CD8-positive, alpha-beta memory T cell (primary cell): Measurements from ENCODE around the gene GPBP1. TPM values are rescaled to one million over a fixed set of nuclear protein-coding genes. Genes with fewer than 3 reads are reported as not detected.
"Not testable (repeated sequence)": the region's sequence is repeated elsewhere in the genome, so short reads cannot be mapped to it uniquely, and the experiment has no call there.

Experiments used
- CTCF ChIA-PET: fragments of 350-600 bp; sonication (Branson Sonifier 250); formaldehyde crosslinking; loops from one replicate; lab custom pipeline; 2021; ENCODE audit warnings: antibody characterized with exemption; lab: Charles Lee
- POLR2A ChIA-PET: fragments of 350-600 bp; sonication (Branson Sonifier 250); formaldehyde crosslinking; loops from one replicate; lab custom pipeline; 2021; ENCODE audit warnings: antibody characterized with exemption; lab: Charles Lee
- DNase-seq, 5 donors: peaks; one replicate each; pipeline versions ENCODE4 v3.0.0 to v3.0.0-alpha.2; 2020 to 2022; ENCODE audit warnings: mixed read lengths in 1 of 5
- H3K27ac ChIP-seq: one replicate; pipeline ENCODE4 v1.7.0; 2013; ENCODE audit warnings: low read depth, mild to moderate bottlenecking, low read length, moderate library complexity
- H3K27me3 ChIP-seq: 2 replicates; pipeline ENCODE4 v1.7.0; 2013; ENCODE audit warnings: low read length, mild to moderate bottlenecking; ENCODE audit not compliant: insufficient read depth, poor library complexity, severe bottlenecking
- H3K36me3 ChIP-seq: 2 replicates; pipeline ENCODE4 v1.7.0; 2013; ENCODE audit warnings: mild to moderate bottlenecking, low read length, moderate library complexity; ENCODE audit not compliant: insufficient read depth
- H3K4me1 ChIP-seq: 2 replicates; pipeline ENCODE4 v1.7.0; 2013; ENCODE audit warnings: mild to moderate bottlenecking, low read length, moderate library complexity; ENCODE audit not compliant: insufficient read depth
- H3K4me3 ChIP-seq: 2 replicates; pipeline ENCODE4 v1.7.0; 2013; ENCODE audit warnings: mild to moderate bottlenecking, low read length
- H3K9me3 ChIP-seq: 2 replicates; pipeline ENCODE4 v1.7.0; 2013; ENCODE audit warnings: mild to moderate bottlenecking, low read length
- H3K27ac Mint-ChIP-seq, 8 donors: one replicate each; pipeline ENCODE4 v1.8.0; 2020 to 2021; ENCODE audit warnings: mixed read lengths in 8 of 8, mild to moderate bottlenecking in 6 of 8, inconsistent platforms in 3 of 8, moderate library complexity in 3 of 8
- H3K27me3 Mint-ChIP-seq, 2 donors: one replicate each; pipeline ENCODE4 v1.8.0; 2020 to 2021; ENCODE audit warnings: mixed read lengths in 2 of 2, mild to moderate bottlenecking in 1 of 2, moderate library complexity in 1 of 2
- H3K36me3 Mint-ChIP-seq, 3 donors: one replicate each; pipeline ENCODE4 v1.8.0; 2020 to 2021; ENCODE audit warnings: mixed read lengths in 3 of 3, inconsistent platforms in 1 of 3, mild to moderate bottlenecking in 1 of 3
- H3K4me1 Mint-ChIP-seq, 3 donors: one replicate each; pipeline ENCODE4 v1.8.0; 2020 to 2021; ENCODE audit warnings: mixed read lengths in 3 of 3, inconsistent platforms in 1 of 3, mild to moderate bottlenecking in 1 of 3
- H3K4me3 Mint-ChIP-seq, 7 donors: one replicate each; pipeline ENCODE4 v1.8.0; 2020 to 2021; ENCODE audit warnings: mixed read lengths in 7 of 7, mild to moderate bottlenecking in 6 of 7, moderate library complexity in 4 of 7, inconsistent platforms in 2 of 7
- H3K9me3 Mint-ChIP-seq, 5 donors: one replicate each; pipeline ENCODE4 v1.8.0; 2020 to 2022; ENCODE audit warnings: mixed read lengths in 5 of 5, mild to moderate bottlenecking in 3 of 5, moderate library complexity in 2 of 5, inconsistent platforms in 1 of 5
- polyA plus RNA-seq: library from polyadenylated mRNA; unstranded; fragments of 300-500 nt; fragmentation: Illumina TruSeq; gene quantifications from one replicate; pipeline ENCODE4 v1.2.3, GENCODE V29; 2021
- total RNA-seq, 2 experiments: library from RNA; stranded (reverse); gene quantifications; one replicate each; pipeline ENCODE4 v1.2.3, GENCODE V29; 2021

Gene GPBP1
- total and polyA plus RNA-seq, 3 experiments from 2014 or later: 77.7 to 101 (median 81.9) TPM

GRCh38 chr5:57178238-57178637 is 4.4 kb downstream of the GPBP1 start:
- CTCF ChIA-PET, DNase-seq, H3K27me3 Mint-ChIP-seq, H3K9me3 Mint-ChIP-seq, H3K9me3 ChIP-seq, H3K27ac ChIP-seq, H3K36me3 ChIP-seq, H3K27me3 ChIP-seq, POLR2A ChIA-PET: not testable (repeated sequence)
- H3K27ac Mint-ChIP-seq: peak overlapping the region; percentile 24 to 95 (median 84)
- peak overlapping the region; percentile 91 to 100 (median 98) for H3K4me3 Mint-ChIP-seq
- H3K4me1 Mint-ChIP-seq: peaks cover 62 to 78% (median 77%) of the 10 kb centered on the region in 3 donors
- H3K4me1 ChIP-seq: peaks cover 58% of the 10 kb centered on the region
- peak overlapping the region; percentile 95 for H3K4me3 ChIP-seq
- peaks cover 0 to 69% (median 14%) of the 10 kb centered on the region in 3 donors for H3K36me3 Mint-ChIP-seq

- Mint-ChIP-seq H3K9me3 (no peaks in the 10 kb centered on the region), H3K4me1 (peaks cover 73 to 91% (median 88%) of the 10 kb centered on the region in 3 donors), H3K27me3 (no peaks in the 10 kb centered on the region), H3K36me3 (peaks cover 0 to 72% (median 18%) of the 10 kb centered on the region in 3 donors), H3K4me3 (peak overlapping the region; percentile 86 to 100 (median 98)), H3K27ac (peak overlapping the region; percentile 43 to 97 (median 89))
- Histone ChIP-seq H3K4me1 (peaks cover 71% of the 10 kb centered on the region), H3K9me3 (no peaks in the 10 kb centered on the region), H3K27me3 (no peaks in the 10 kb centered on the region), H3K36me3 (peaks cover 7% of the 10 kb centered on the region), H3K4me3 (peak overlapping the region; percentile 95), H3K27ac (peak overlapping the region; percentile 45)
- no peak for DNase-seq
- ChIA-PET POLR2A (interaction anchor here (0.8 kb wide), 1 partner anchor 9 kb away, joined by 3 read pairs; no protein-coding TSS in a partner anchor), CTCF (interaction anchor here (0.8 kb wide), 1 partner anchor 42 kb away, joined by 3 read pairs; no protein-coding TSS in a partner anchor)
These were observed 5.7 kb downstream of the GPBP1 start for GRCh38 chr5:57179262-57180200.

DNA sequence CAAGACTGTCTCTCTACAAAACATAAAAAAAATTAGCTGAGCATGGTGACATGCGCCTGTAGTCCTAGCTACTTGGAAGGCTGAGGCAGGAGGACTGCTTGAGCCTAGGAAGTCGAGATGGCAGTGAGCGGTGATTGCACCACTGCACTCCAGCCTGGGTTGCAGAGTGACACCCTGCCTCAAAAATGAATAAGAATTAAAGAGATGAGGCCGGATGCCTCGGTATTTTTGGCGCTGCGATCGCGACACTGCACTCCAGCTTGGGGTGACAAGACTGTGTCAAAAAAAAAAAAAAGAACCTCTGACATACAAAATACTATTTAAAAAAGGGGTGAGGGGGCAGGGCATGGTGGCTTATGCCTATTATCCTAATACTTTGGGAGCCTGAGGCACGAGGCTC is 7.3 kb downstream of the GPBP1 start:
- H3K4me3 ChIP-seq: no peak overlapping the region
- peaks cover 10% of the 10 kb centered on the region for H3K36me3 ChIP-seq
- H3K27ac ChIP-seq: no peak overlapping the region
- no peaks in the 10 kb centered on the region for H3K9me3 ChIP-seq
- H3K4me3 Mint-ChIP-seq: peak overlapping the region; percentile 84 to 100 (median 96)
- no peaks in the 10 kb centered on the region for H3K27me3 Mint-ChIP-seq
- H3K36me3 Mint-ChIP-seq: peaks cover 0 to 69% (median 18%) of the 10 kb centered on the region in 3 donors
- no peaks in the 10 kb centered on the region for H3K27me3 ChIP-seq
- peak in 1 of 5 donors; percentile 26 for DNase-seq
- ChIA-PET CTCF (interaction anchor here (0.9 to 1.1 kb wide), 2 partner anchors 10 to 38 kb away, joined by 3 read pairs; no protein-coding TSS in a partner anchor), POLR2A (no interaction called here)
- peak overlapping the region; percentile 54 to 96 (median 90) for H3K27ac Mint-ChIP-seq
- H3K4me1 Mint-ChIP-seq: peaks cover 72 to 92% (median 92%) of the 10 kb centered on the region in 3 donors
- H3K4me1 ChIP-seq: peaks cover 78% of the 10 kb centered on the region
- H3K9me3 Mint-ChIP-seq: no peaks in the 10 kb centered on the region

DNA sequence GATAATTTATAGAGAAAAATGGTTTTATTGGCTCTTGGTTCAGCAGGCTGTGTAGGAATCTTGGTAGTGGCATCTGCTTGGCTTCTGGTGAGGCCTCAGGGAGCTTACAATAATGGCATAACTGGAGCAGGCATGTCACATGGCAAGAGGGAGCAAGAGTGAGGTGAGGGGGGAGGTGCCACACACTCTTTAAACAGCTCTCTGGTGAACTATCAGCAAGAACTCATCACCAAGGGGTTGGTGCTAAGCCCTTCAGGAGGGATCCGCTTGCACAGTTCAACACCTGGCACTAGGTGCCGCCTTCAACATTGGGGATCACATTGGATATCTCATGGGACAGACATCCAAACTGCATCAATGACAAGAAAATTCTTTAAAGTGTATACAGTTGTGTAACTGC is 10.5 kb downstream of the GPBP1 start:
- Mint-ChIP-seq H3K27me3 (peaks cover 0 to 2% of the 10 kb centered on the region in 2 donors), H3K36me3 (peaks cover 0 to 62% (median 11%) of the 10 kb centered on the region in 3 donors), H3K9me3 (no peaks in the 10 kb centered on the region), H3K27ac (peak overlapping the region in 6 of 8 donors; percentile 16 to 85 (median 22)), H3K4me1 (peaks cover 80 to 94% (median 90%) of the 10 kb centered on the region in 3 donors), H3K4me3 (peak overlapping the region; percentile 14 to 73 (median 53))
- ChIA-PET CTCF (no interaction called here), POLR2A (no interaction called here)
- Histone ChIP-seq H3K4me1 (peaks cover 94% of the 10 kb centered on the region), H3K27me3 (no peaks in the 10 kb centered on the region), H3K9me3 (no peaks in the 10 kb centered on the region), H3K36me3 (peaks cover 10% of the 10 kb centered on the region), H3K4me3 (no peak overlapping the region), H3K27ac (no peak overlapping the region)
- no peak for DNase-seq

- ChIA-PET CTCF (no interaction called here), POLR2A (no interaction called here)
- no peaks in the 10 kb centered on the region for H3K27me3 ChIP-seq
- Mint-ChIP-seq H3K9me3 (no peaks in the 10 kb centered on the region), H3K36me3 (peaks cover 0 to 60% (median 7%) of the 10 kb centered on the region in 3 donors), H3K4me1 (peaks cover 81 to 94% (median 90%) of the 10 kb centered on the region in 3 donors), H3K27ac (peak overlapping the region in 2 of 8 donors; percentile 12 to 68), H3K27me3 (peaks cover 0 to 2% of the 10 kb centered on the region in 2 donors), H3K4me3 (peak overlapping the region; percentile 14 to 71 (median 62))
- H3K4me3 ChIP-seq: no peak overlapping the region
- peaks cover 94% of the 10 kb centered on the region for H3K4me1 ChIP-seq
- H3K9me3 ChIP-seq: no peaks in the 10 kb centered on the region
- H3K27ac ChIP-seq: no peak overlapping the region
- DNase-seq: no peak
- H3K36me3 ChIP-seq: peaks cover 10% of the 10 kb centered on the region
These were observed 11.5 kb downstream of the GPBP1 start for GRCh38 chr5:57185313-57185712.

DNA sequence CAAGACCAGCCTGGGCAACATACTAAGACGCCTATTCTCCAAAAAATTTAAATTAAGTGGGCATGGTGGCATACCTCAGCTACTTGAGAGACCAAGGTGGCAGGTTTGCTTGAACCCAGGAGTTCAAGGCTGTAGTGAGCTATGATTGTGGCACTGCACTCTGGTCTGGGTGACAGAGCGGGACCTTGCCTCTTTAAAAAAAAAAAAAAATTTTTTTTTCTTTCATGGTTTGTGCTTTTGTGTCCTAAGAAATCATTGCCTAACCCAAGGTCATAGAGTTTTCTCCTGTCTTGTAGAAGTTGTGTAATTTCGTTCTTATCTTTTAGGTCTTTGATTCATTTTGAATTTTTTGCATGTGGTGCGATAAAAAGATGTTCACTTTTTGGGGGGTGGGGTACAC is 12.3 kb downstream of the GPBP1 start:
- Mint-ChIP-seq H3K4me1 (peaks cover 76 to 92% (median 83%) of the 10 kb centered on the region in 3 donors), H3K4me3 (peak overlapping the region in 6 of 7 donors; percentile 15 to 67 (median 60)), H3K27ac (peak overlapping the region in 4 of 8 donors; percentile 28 to 88 (median 70)), H3K27me3 (peaks cover 0 to 2% of the 10 kb centered on the region in 2 donors), H3K9me3 (no peaks in the 10 kb centered on the region), H3K36me3 (peaks cover 0 to 56% (median 7%) of the 10 kb centered on the region in 3 donors)
- POLR2A ChIA-PET: no interaction called here
- DNase-seq: no peak
- H3K27me3 ChIP-seq: no peaks in the 10 kb centered on the region
- H3K9me3 ChIP-seq: no peaks in the 10 kb centered on the region
- CTCF ChIA-PET: no interaction called here
- H3K4me3 ChIP-seq: no peak overlapping the region
- H3K36me3 ChIP-seq: peaks cover 10% of the 10 kb centered on the region
- no peak overlapping the region for H3K27ac ChIP-seq
- peaks cover 93% of the 10 kb centered on the region for H3K4me1 ChIP-seq

DNA sequence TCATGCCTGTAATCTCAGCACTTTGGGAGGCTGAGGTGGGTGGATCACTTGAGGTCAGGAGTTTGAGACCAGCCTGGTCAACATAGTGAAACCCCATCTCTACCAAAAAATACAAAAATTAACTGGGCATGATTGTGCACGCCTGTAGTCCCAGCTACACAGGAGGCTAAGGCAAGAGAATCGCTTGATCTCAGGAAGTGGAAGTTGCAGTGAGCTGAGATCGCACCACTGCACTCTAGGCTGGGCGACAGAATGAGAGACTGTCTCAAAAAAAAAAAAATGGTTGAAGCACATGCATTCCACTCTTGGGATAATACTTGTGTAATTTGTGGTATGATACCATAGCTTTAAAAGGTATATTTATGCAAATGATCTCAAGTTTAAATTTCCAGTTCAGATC is 14.1 kb downstream of the GPBP1 start:
- Mint-ChIP-seq H3K4me1 (peaks cover 74 to 95% (median 86%) of the 10 kb centered on the region in 3 donors), H3K4me3 (peak overlapping the region; percentile 8 to 72 (median 66)), H3K27ac (peak overlapping the region; percentile 35 to 84 (median 72)), H3K36me3 (peaks cover 0 to 63% (median 11%) of the 10 kb centered on the region in 3 donors)
- not testable (repeated sequence) for H3K4me3 ChIP-seq, H3K27me3 Mint-ChIP-seq, H3K9me3 Mint-ChIP-seq, H3K27me3 ChIP-seq, H3K9me3 ChIP-seq, H3K27ac ChIP-seq
- Histone ChIP-seq H3K4me1 (peaks cover 93% of the 10 kb centered on the region), H3K36me3 (peaks cover 10% of the 10 kb centered on the region)
- POLR2A ChIA-PET: interaction anchor here (1.2 kb wide), 1 partner anchor 9 kb away, joined by 3 read pairs; no protein-coding TSS in a partner anchor
- CTCF ChIA-PET: interaction anchor here (0.9 to 1.3 kb wide), 2 partner anchors 19 to 32 kb away, joined by 3 read pairs; no protein-coding TSS in a partner anchor
- DNase-seq: peak in 1 of 5 donors; percentile 35
